Sigmoid colon (tissue), 4 donors: Measurements from ENCODE around the gene CHCT1.

Experiments
- CTCF ChIP-seq, 4 experiments: fragments of 450-650 bp in 3 of 4; fragments of 200-600 bp in 1 of 4; IDR thresholded peaks; one replicate each; pipeline ENCODE4 v1.5.1; 2016 to 2019; ENCODE audit warnings: antibody characterized with exemption in 4 of 4, mild to moderate bottlenecking in 3 of 4, moderate library complexity in 2 of 4
- EP300 ChIP-seq, 4 donors: sonication (generic); formaldehyde crosslinking; IDR thresholded peaks; one replicate each; pipeline ENCODE4 v1.6.1; 2017; ENCODE audit warnings: antibody characterized with exemption in 4 of 4
- POLR2A ChIP-seq, 2 donors: fragments of 450-650 bp; IDR thresholded peaks; one replicate each; pipeline ENCODE4 v1.6.1; 2016; ENCODE audit warnings: antibody characterized with exemption in 2 of 2, mild to moderate bottlenecking in 2 of 2, moderate library complexity in 2 of 2
- POLR2AphosphoS5 ChIP-seq, 4 donors: sonication (generic); formaldehyde crosslinking; IDR thresholded peaks; one replicate each; pipeline ENCODE4 v1.6.1; 2017; ENCODE audit warnings: antibody characterized with exemption in 4 of 4

GRCh38 chr17:60435244-60436167 lies 13.2 kb downstream of the CHCT1 start:
- peak; percentile 84 to 95 (median 90) for TF ChIP-seq CTCF (IDR thresholded peaks at IDR 0.05)
- peak; percentile 33 to 72 (median 60) for TF ChIP-seq POLR2AphosphoS5 (IDR thresholded peaks at IDR 0.05)
- no peak for TF ChIP-seq EP300 (IDR thresholded peaks at IDR 0.05)
- no peak for TF ChIP-seq POLR2A (IDR thresholded peaks at IDR 0.05)
